GM18951 (cell line): Measurements from ENCODE around the gene C19orf53.

Experiments used
- POLR2A ChIP-seq: IDR thresholded peaks from 4 replicates; pipeline ENCODE4 v1.6.1; 2011; ENCODE audit warnings: mild to moderate bottlenecking; ENCODE audit not compliant: insufficient read length, insufficient read depth; ENCODE audit errors: extremely low read depth
- in situ Hi-C: fragments of 300-500 bp; cut with MboI; formaldehyde crosslinking; loops from one replicate; pipeline ENCODE4 v1.12.0; 2022; ENCODE audit warnings: low sequenced_read_pairs, mixed read lengths, inconsistent platforms; ENCODE audit not compliant: unreplicated experiment

C19orf53 gene

DNA sequence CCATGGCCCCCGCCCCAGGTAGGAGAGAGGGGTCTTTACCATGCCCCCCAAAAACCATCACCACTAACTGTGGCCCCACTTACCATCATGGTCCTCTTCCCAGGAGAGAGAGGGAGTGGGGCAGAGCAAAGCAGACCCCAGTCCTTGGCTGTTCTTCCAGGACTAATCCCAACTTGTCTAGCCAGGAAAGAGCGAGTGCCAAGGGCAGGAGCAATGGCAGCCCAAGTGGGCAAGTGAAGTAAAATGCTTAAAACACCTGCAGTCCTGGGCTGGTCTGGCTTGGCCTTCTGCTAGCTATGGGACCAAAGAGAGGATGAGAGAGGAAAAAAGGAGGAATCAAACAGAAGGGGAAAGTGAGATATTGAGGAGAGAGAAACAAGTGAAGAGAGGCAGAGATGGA is 38.9 kb downstream of the C19orf53 start:
- TF ChIP-seq POLR2A = no peak
- in situ Hi-C loops = no loop called here

DNA sequence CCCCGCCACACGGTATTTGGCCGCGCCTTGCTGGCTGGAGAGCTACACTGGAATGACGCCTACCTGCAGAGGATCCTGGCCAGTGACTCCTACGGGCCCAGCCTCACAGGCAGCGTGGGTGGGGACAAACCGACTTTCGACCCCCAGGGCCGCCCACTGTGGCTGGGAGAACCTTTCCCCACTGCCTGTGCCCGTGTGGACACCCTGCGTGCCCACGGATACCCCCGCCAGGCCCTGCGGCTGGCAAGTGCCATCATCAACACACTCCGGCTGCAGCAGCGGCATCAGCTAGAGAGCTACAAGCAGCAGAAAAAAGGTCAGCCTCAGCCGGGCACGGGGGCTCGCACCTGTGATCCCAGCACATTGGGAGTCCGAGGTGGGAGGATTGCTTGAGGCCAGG is 40.3 kb downstream of the C19orf53 start:
- in situ Hi-C loops = no loop called here
- TF ChIP-seq POLR2A = no peak

DNA sequence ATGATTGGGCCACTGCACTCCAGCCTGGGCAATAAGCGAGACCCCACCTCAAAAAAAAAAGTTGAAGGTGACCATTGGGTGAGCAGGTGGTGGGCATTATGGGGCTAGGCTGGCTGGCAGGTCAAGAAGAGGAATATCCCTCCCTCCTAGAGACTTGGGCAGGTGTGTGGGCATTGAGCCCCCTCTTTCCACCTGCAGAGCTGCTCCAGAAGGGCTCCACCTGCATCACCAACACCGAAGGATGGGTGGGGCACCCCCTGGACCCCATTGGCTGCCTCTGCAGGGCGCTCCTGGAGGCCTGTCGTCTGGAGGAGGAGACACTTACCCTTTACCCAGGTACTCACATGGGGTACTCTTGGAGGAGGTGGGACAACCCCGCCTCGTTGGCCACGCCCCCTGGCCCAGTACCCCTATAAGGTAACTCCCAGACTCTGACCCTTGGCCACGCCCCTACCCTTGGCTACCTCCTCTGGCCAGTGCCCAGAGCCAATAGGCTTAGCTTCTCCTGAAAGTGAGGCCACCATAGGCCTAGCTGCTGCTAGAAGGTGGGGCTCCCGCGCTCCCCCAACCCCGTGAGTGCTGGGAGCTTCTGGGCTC is 42.9 kb downstream of the C19orf53 start:
- no peak for TF ChIP-seq POLR2A
- in situ Hi-C loops = no loop called here

DNA sequence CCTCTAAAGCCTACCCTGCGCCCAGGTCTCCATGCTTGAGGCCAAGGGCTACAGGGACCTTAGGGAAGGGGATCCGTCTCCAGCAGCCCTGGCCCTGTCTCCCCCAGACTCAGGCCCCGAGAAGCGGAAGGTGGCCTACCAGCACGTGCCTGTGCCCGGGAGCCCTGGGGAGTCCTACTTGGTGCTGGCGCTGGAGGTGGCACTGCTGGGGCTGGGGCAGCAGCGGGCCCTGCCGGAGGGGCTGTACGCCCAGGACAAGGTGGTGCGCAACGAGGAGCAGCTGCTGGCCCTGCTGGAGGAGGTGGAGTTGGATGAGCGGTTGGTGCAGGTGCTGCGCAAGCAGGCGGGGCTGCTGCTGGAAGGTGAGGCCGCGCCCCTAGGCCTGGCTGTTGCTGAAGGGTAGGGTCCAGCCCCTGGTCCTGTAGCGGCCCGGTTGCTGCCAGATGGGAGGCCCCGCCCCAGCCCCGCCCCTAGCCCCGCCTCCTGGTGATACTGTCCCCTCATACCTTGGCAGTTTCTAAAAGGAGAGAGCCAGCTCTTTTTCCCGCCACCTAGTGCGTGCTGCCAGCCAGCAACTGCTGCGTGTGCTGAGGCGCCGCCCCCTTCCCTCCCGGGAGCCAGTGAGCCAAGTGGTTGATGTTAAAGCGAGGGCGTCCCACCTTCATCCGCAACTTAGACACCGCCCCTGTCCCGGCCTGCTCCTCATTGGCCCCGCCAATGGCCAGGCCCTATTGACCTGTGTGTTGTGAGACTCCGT is 43.5 kb downstream of the C19orf53 start:
- in situ Hi-C loops = no loop called here
- no peak for TF ChIP-seq POLR2A

DNA sequence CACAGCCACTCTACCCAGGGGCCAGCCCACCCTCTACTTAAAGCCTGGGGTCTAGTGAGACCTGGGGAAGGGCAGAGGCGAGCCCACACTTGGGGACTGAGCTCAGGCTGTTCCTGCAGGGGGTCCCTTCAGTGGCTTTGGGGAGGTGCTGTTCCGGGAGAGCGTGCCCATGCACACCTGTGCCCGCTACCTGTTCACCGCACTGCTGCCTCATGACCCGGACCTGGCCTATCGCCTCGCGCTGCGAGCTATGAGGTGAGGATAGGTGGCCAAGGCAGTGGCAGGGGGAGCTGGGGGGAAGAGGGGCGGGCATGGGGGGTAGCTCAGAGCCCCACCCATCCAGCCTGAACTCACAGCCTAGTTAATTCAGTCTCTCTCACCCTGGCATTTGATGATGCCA is 45.0 kb downstream of the C19orf53 start:
- no peak for TF ChIP-seq POLR2A
- in situ Hi-C loops = no loop called here

DNA sequence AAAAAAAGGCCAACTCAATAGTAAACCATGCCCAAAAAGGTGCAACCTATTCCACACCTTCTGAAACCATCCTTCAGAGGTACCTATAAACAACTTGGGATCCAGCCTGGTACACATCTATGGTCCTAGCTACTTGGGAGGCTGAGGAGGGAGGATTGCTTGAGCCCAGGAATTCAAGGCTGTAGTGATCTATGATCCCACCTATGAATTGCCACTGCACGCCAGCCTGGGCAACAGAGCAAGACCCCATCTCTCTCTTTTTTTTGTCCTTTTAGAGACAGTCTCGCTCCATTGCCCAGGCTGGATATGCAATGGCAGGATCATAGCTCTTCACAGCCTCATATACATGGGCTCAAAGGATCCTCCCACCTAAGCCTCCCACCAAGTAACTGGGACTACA is 47.0 kb downstream of the C19orf53 start:
- no peak for TF ChIP-seq POLR2A
- in situ Hi-C loops = no loop called here

DNA sequence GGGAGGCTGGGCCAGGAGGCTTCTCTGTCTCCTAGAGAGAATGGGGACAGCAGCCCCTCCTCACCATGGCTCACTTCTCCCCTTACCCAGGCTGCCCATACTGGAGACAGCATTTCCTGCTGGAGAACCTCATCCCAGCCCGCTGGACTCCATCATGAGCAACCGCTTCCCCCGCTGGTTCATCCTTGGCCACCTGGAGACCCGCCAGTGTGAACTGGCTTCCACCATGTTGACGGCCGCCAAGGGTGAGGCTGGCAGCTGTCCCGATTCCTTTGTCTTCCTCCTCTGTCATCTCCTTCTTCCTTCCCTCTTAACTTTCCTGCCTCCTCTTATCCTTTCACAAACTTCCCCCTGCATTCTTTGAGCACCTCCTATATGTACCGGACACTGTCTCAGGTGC is 49.0 kb downstream of the C19orf53 start:
- in situ Hi-C loops = no loop called here
- TF ChIP-seq POLR2A = no peak

DNA sequence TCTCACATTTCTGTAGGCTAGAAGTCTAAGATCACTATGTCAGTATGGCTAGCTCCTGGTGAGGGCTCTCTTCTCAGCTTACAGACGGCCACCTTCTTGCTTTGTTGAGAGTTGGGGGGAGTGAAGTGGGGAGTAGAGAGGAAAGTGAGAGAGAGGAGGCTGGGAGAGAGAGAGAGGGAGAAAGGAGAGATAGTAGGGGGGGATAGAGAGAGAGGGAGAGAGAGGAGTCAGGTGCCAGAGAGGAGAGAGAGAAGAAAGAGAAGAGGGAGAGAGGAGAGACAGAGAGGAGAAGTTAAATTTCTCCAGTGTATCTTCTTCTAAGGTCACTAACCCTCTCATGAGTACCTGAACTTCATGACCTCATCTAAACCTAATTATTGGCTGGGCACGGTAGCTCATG is 49.6 kb downstream of the C19orf53 start:
- no peak for TF ChIP-seq POLR2A
- in situ Hi-C loops = no loop called here

DNA sequence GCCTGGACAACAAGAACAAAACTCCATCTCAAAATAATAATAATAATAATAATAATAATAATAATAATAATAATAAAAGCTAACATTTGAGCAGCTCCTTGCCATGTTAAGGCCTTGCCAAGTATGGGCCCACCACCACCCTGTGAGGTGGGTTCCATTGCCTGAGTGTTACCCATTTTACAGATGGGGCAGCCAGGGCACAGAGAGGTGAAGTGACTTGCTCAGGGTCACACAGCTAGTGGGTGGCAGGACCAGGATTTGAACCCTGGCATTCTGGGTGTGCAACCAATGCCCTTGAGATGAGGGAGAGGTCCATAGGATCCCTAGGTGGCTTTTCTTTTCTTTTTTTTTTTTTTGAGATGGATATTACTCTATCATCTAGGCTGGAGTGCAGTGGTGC is 50.4 kb downstream of the C19orf53 start:
- TF ChIP-seq POLR2A = no peak
- in situ Hi-C loops = no loop called here

DNA sequence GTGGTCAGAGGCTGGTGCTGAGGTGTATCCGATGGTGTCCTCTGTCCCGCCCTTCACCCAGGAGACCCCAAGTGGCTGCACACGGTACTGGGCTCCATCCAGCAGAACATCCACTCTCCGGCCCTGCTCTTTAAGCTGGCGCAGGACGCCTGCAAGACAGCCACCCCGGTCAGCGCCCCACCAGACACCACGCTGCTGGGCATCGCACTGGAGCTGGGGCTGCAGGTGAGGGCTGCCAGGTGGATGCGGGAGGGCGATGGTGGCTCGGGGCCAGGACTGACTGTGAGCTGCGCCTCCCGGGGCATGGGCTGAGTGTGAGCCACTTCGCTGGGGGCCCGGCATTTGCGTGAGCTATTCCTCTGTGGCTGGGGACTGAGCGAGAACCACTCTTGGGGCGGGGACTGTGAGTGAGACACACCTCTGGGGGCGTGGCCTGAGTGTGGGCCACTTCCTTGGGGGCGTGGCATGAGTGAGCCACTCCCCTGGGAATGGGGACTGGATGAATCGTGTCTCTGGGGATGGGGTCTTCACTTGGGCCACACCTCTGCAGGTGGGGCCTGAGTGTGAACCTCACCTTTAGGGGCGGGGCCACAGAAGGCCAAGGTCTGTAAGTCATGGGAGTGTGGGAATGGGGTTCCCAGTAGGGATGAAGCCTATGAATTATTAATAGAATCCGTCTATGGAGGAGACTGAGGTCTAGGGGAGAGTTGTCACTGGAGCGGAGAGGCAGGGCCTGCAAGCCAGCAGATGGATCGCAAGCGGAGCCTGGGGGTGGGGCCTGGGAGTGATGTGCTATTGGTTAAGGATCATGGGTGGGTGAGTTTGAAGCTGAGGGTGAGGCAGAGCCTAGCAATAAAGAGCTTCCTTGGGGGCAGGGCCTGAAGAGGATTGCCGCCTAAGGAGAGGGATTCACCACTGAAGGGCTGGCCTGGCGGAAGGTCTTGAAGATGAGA is 51.5 kb downstream of the C19orf53 start:
- in situ Hi-C loops = no loop called here
- TF ChIP-seq POLR2A = no peak

DNA sequence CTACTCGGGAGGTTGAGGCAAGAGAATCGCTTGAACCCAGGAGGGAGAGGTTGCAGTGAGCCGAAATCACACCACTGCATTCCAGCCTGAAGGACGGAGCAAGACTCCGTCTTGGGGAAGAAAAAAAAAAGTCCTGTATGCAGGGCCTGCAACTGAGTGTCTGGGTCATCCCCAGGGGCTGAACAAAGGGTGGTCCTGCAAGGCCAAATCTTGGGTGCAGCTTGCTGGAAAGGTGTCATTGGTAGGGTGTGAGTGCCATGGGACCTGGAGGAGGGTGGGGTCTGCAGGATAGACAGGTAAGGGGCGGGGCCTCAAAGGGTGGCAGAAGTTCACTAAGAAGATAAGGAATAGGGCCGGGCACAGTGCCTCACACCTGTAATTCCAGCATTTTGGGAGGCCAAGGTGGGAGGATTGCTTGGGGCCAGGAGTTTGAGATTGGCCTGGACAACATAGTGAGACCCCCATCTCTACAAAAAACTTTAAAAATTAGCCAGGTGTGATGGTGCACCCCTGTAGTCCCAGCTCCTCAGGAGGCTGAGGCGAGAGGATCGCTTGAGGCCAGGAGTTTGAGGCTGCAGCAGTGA is 52.5 kb downstream of the C19orf53 start:
- in situ Hi-C loops = no loop called here
- no peak for TF ChIP-seq POLR2A

DNA sequence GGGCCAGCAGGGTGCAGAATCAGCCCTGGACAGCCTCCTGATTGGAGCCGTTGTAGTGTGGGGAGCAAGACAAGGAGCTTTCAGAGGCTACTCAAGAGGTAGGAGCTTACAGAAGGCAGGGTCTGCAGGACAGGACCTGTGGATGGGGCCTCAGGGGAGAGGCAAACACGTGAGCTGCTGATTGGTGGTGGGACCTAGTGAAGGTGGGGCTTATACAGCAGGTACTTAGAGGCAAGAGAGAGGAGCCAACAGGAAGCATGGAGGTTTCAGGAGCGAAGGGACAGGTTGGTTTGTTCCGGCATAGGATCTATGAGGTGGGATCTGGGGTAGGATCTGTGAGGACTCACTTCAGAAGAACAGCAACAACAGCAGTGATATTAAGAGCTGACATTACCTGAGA is 53.4 kb downstream of the C19orf53 start:
- in situ Hi-C loops = no loop called here
- TF ChIP-seq POLR2A = no peak
